HG02623 (cell line): ENCODE results near the gene NDUFB1.
A peak's percentile ranks its signal among the peaks of the same experiment; 100 is the strongest.

ENCODE experiments used
- ATAC-seq: cut with Tn5 transposase; IDR thresholded peaks from one replicate; pipeline ENCODE4 v1.9.1; 2021; ENCODE audit warnings: moderate library complexity; ENCODE audit not compliant: unreplicated experiment

Gene NDUFB1

DNA sequence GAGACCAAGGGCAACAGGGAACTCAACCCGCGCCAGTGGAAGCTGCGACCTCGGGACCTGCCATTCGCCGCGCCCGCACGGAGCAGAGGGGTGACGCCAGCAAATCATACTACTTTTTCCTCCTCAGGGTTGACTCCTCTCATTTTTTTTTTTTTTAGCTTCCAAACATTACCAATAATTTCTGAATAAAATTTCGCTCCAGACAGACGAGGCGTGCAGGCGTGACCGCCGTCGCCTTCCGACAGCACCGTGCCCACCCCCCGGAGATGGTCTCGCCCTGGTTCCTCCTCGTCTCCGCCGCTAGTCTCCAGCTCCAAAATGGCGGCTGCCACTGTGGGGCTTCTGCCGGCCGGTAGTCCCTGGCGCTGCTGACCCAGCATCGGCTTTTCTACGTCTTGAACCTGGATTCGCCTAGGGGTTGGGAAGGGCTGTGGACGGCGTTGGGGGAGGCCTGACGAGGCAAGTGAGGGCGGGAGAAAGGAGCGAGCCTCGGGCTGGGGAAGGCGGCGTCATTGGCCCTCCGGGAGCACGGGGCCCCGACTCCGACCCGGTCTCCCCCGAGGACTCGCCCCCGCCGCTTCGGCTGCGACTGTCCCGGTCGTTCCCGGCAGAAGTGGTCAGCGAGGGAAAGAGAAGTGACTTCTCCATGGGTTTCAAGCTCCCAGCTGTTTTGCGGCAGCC is at the start of gene NDUFB1, which contains the start of gene CPSF2:
TSS of gene NDUFB1 (minus strand) at position 37 of the 681 bp plus-strand sequence. CDS start 4,069 bp downstream, outside the sequence.
TSS of gene CPSF2 (plus strand) at position 300 of the 681 bp plus-strand sequence. CDS start 9,016 bp downstream, outside the sequence.
- peak; percentile 76 for ATAC-seq

GRCh38 chr14:92164958-92165357 is 43.5 kb upstream of the NDUFB1 start:
- ATAC-seq = no peak

- ATAC-seq = no peak
These were observed 40.0 kb upstream of the NDUFB1 start for GRCh38 chr14:92161521-92161920.

GRCh38 chr14:92160619-92161018 is 39.1 kb upstream of the NDUFB1 start:
- ATAC-seq = no peak

- no peak for ATAC-seq
These were observed 32.9 kb upstream of the NDUFB1 start for GRCh38 chr14:92154283-92154942.

DNA sequence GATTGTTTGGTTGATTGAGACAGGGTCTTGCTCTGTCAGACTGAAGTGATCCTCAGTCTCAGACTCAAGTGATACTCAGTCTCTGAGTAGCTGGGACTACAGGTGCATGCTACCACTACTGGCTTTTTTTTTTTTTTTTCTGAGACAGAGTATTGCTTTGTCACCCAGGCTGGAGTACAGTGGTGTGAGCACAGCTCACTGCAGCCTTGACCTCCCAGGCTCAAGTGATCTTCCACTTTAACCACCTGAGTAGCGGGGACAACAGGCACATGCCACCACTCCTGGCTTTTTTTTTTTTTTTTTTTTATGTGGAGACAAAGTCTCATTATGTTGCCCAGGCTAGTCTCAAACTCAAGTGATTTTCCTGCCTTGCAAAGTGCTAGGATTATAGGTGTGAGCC is 32.1 kb upstream of the NDUFB1 start:
- no peak for ATAC-seq

DNA sequence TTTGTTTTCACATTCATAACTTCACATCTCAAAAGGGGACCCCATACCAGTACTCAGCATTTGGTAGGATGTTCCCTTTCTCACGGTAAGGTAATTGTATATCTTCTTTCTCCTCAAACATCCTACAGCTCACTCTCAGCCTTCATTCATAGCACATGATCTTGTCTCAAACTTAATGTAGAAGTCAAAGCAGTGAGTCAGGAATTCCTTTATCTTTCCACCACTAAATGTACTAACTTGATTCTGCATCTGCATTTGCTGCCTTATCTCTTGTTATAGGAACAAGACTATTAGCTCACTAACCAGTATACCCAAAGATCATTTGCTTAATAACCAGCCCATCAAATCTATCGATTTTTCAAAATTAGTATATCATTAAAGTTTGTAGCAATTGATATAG is 23.2 kb upstream of the NDUFB1 start:
- ATAC-seq = no peak

- ATAC-seq = no peak
These were observed 22.5 kb upstream of the NDUFB1 start for GRCh38 chr14:92143962-92144361.

DNA sequence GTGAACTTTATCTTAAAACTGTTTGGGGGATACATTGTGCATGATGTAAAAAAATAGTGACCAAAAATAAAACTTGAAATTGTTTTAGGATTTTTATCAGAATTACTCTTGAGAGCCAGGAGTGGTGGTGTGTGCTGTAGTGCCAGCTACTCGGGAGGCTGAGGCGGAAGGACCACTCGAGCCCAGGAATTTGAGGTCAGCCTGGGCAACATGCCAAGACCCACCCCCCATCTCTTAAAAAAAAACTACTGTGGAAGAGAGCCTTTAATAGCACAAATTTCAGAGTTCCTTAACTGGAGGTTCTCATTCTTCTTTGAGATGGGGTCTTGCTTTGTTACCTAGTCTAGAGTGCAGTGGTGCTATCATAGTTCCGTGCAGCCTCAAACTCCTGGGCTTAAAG is 21.8 kb upstream of the NDUFB1 start:
- ATAC-seq = no peak

GRCh38 chr14:92135269-92135668 is 13.8 kb upstream of the NDUFB1 start:
- ATAC-seq = no peak

DNA sequence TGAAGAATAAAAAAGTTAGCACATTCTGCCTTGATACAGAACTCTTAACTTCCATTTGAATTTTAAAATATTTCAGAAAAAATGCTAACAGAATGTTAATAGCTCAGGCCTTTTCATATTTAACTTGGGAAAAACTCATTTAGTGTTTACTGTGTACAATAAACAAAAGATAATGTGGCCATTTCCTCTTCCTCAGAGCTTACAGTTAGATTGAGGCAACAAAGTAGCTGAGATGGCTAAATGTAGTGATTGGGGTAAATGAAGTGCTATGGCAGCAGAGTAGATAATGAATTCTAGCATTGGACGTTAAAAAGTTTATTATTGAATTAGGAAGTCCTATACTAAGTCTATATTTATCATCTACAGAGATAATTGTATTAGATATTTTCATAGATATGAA is 12.9 kb upstream of the NDUFB1 start:
- ATAC-seq = no peak

DNA sequence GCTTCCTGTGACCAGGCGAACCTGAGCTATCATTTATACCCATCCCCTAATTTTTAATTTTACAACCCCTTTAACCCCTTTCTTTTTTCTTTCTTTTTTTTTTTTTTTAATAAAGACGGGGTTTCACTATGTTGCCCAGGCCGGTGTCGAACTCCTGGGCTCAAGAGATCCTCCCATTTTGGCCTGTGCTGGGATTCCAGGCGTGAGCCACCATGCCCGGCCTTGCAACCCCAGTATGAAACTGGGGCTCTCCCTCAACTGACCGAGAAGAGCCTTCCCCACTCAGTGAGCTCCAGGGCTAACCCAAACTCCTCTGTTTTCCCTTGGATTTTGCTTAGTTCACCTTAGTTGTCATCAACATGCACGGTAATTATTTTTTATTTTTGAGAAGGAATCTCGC is 1.3 kb upstream of the NDUFB1 start:
- no peak for ATAC-seq

- peak; percentile 11 for ATAC-seq
These were observed 808 bp upstream of the NDUFB1 start for GRCh38 chr14:92122351-92122677.

DNA sequence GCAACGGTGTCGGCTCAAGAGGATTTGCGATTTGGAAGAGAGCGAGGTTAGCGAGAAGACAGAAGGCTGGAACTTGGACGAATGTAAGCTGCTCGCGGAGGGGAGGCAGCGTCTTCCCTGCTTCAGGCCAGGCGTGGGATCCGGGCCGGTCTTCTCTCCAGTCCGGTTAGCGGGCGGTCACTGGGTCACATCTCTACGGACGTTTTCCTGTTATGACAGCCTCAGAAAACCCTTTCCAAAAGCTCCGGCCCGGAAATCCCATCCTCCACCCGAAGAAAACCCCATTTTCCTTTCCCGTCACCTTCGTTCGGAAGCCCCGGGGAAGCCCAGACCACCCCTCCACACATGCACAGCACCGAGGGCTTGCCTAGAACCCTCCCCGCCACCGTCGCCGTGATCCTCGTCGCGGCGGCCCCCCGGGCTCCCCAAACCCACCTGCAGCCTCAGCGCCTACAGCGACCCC is 268 bp downstream of the NDUFB1 start:
- ATAC-seq = no peak

DNA sequence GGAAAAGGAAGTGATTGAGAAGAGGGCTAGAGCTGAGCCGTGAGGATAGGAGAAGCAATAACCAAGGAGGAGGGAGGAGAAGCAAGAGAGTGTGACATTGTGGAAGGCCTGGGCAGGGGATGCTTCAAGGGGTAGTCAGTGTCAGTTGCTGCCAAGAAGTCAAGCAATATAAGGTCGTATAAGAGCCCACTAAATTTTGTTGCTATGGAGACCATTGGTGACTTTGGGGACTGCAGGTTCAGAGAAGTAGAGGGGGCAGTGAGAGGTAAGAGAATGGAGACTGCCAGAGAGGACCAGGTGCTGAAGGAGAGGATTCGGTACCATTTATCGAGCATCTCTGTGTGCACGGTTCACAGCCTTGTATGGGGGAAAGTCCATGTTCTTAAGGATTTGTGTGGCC is 12.0 kb downstream of the NDUFB1 start:
- no peak for ATAC-seq

GRCh38 chr14:92108345-92109254 is 12.9 kb downstream of the NDUFB1 start:
- no peak for ATAC-seq

- peak; percentile 87 for ATAC-seq
These were observed 15.2 kb downstream of the NDUFB1 start, which contains the start of gene ATXN3 for GRCh38 chr14:92106143-92106926. TSS of gene ATXN3 (minus strand) at chr14:92106582. CDS start at chr14:92106552, 30 bp downstream.

DNA sequence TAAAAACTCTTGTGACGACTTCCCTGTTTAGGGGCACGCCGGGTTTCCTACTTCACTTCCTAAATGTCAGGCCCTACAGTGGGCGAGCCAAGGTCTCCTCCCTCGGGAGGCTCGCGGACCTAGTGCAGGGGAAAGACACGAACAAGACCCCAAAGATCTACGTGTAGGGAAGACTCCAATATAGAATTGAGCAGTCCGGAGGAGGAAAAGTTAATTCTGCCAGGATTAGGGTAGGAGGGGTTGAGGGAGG is 15.7 kb downstream of the NDUFB1 start:
- ATAC-seq = peak; percentile 5

- no peak for ATAC-seq
These were observed 16.2 kb downstream of the NDUFB1 start for GRCh38 chr14:92105073-92105892.

DNA sequence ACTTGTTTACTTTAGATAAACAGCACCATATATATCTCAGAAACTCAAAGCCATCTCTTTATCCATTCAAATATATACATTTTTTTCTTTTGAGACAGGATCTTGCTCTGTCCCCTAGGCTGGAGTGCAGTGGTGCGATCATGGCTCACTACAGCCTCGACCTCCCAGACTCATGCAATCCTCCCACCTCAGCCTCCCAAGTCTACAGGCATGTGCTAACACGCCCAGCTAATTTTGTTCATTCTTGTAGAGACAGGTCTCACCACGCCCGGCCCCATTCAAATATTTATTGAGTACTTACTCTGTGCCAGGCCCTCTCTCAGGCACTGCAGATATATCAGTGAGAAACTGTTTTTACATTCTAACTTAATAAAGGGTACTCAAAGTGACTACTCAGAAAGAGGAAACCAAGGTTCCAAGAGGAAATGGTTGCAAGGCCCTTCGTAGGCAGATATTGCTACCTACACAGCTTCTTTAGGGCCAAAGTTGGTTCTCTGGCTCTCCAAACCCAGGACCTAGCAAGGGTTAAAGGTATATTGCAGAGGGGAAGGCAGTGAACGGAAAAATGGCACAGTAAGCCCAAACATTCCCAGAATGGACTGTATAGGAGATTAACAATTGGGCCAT is 18.0 kb downstream of the NDUFB1 start:
- ATAC-seq = no peak
